HG03196 (cell line): ENCODE results near the gene NBPF4.
"Not testable (repeated sequence)": the region's sequence is repeated elsewhere in the genome, so short reads cannot be mapped to it uniquely, and the experiment has no call there.

Source experiments
- ATAC-seq: cut with Tn5 transposase; IDR thresholded peaks from one replicate; pipeline ENCODE4 v1.9.1; 2021; ENCODE audit not compliant: unreplicated experiment

NBPF4 gene, protein sequence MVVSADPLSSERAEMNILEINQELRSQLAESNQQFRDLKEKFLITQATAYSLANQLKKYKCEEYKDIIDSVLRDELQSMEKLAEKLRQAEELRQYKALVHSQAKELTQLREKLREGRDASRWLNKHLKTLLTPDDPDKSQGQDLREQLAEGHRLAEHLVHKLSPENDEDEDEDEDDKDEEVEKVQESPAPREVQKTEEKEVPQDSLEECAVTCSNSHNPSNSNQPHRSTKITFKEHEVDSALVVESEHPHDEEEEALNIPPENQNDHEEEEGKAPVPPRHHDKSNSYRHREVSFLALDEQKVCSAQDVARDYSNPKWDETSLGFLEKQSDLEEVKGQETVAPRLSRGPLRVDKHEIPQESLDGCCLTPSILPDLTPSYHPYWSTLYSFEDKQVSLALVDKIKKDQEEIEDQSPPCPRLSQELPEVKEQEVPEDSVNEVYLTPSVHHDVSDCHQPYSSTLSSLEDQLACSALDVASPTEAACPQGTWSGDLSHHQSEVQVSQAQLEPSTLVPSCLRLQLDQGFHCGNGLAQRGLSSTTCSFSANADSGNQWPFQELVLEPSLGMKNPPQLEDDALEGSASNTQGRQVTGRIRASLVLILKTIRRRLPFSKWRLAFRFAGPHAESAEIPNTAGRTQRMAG

DNA sequence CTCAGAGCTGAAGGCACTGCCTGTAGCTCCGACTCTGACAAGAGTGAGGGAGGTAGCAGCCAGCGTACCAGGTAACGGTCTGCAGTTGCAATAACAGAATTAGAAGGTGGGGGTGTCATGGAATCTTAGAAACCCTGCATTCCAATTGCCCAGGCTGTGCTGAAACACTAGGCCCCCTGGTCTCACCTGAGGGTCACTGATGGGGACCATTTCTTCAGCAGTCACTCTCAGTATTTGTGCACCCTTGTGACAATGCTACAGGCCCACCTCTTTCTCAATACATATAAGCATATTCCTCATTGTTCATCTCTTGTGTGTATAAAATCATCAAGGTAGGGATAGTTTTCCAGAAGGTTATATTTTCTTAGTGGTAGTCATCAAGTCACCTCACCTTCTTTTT, at the start of gene NBPF4:
Gene NBPF4 (minus strand): TSS at position 101 of the 400 bp plus-strand sequence. CDS start 315 bp downstream, outside the sequence.
- ATAC-seq, result not testable (repeated sequence)

DNA sequence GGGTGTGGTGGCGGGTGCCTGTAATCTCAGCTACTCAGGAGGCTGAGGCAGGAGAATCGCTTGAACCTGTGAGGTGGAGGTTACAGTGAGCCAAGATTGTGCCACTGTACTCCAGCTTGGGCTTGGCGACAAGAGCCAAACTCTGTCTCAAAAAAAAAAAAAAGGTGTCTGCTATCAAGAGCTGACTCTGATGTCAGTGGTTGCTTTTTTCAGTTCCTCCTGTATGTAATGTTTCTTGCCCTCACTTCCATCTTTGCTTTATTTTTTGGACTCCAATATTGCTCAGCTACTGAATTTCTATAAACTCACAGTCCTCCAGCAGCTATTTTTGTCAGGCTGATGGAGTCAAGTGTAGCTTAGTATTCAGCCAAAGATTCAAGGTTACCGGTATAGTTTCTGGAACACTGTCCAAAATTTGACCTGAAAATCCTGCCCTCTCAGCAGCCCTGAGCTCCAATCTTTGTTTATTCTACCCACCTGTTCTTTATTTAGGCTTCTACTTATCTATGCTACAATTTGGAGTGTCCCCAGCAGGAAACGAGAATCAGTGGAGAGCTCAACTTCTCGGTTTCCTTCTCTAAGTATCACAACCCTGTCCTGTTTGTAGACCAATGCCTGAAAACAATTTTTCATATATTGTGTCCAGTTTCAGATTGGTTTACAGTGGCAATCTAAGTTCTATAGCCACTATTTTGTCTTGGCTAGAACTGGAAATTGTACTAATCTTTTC, 38.8 kb upstream of the NBPF4 start:
- ATAC-seq, result not testable (repeated sequence)

DNA sequence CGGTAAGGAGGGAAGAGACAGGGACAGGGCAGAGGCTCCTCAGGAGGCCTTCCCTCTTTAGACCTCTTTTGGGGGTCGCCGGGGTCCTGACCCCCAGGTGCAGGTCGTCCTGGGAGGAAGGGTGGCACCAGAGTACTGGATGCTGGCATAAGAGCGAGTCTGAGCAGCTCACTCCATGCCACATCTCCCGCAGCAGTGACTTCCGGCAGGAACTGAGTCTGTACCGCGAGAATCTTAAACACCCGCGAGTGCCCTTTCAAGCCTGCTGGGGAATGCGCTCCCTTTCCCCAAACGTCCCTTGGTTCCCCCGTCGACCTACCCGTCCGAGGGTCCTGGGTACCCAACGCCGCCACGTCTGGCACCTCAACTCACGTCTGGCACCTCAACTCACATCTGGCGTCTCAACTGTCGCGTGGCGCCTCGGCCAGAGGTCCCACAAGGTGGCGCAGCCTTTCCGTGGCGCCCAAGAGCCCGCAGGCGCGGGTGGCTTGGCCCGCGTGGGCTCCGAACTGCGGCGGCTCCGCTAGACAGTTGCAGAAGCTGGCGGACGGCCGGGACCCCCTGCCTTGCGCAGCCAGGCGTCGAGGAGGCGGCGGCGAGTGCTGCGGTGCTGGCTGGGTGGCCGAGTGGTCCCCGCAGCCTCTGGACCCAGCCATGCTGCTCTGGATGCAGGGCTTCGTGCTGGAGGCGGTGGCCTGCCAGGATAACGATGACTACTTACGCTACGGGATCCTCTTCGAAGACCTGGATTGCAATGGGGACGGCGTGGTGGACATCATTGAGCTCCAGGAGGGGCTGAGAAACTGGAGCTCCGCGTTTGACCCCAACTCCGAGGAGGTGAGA, 28.8 kb upstream of the NBPF4 start:
- not testable (repeated sequence) for ATAC-seq

DNA sequence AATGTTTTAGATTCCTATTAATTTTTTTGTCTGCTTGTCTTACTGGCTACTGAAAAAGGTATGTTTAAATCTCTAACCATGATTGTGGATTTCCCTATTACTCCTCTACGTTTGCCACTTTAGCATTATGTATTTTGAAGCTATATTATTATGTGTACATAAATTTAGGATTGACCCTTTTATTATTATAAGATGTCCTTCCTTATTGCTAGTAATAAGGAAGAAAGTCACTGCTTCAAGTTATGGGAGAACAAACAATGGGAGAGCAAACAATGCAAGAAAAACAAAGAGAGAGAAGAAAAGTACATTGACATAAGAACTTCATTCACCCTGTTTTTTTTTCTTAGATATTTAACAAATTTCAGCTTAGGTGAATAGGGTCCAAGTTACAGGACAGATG, 23.2 kb upstream of the NBPF4 start:
- ATAC-seq, result not testable (repeated sequence)

DNA sequence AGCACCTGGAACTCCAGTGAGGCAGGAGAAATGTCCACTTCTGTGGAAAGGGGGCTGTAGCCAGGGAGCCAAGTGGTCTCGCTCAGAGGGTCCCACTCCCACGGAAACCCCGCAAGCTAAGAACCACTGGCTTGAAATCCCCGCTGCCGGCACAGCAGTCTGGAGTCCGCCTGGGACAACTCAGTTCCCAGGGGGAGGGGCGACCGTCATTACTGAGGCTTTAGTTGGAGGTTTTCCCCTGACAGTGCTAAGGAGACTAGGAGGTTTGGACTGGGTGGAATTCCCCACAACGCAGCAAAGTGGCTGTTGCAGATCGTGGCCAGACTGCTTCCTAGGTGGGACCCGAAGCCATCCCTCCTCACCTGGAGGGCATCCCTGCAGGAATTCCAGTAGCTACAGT, 18.1 kb upstream of the NBPF4 start:
- ATAC-seq, result not testable (repeated sequence)

DNA sequence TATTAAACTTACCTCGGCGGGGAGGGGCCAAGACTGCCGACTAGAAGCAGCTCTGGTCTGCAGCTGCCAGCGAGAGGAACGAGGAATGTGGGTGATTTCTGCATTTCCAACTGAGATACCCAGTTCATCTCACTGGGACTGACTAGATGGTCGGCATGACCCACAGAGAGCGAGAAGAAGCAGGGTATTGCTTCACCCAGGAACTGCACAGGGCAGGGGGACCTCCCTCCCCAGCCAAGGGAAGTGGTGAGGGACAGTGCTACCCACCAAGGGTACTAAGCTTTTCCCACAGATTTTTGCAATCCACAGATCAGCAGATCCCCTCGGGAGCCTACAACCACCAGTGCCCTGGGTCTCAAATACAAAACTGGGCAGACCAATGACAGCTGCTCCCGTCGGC, 17.6 kb upstream of the NBPF4 start:
- not testable (repeated sequence) for ATAC-seq

DNA sequence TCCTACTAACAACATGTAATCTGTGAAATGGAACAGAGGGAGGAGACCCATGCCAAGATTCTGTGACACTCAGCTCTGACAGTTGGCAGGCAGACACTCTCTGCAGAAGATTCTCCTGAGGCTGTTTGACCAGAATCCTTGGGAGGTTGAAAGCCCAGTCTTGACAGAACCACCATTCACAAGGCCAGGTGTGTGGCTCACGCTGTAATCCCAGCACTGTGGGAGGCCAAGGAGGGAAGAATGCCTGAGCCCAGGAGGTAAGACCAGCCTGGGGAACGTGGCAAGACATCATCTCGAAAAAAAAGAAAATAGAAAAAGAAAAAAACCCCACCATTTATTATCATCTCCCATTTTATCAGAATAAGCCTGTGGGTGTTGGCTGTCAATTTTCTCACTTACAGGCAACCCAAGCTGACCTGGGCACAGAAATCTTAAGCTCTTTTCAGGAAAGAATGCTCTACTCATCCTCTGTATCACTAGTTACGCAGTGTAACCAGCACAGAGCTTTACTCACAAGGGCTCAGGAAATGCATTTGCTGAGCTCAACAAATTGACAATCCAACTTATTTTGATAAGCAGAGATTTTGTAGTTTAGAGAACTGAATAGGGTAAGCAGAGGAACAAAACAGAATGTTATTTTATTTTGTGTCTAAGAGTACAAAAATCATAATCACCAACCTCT, 16.8 kb upstream of the NBPF4 start:
- not testable (repeated sequence) for ATAC-seq

DNA sequence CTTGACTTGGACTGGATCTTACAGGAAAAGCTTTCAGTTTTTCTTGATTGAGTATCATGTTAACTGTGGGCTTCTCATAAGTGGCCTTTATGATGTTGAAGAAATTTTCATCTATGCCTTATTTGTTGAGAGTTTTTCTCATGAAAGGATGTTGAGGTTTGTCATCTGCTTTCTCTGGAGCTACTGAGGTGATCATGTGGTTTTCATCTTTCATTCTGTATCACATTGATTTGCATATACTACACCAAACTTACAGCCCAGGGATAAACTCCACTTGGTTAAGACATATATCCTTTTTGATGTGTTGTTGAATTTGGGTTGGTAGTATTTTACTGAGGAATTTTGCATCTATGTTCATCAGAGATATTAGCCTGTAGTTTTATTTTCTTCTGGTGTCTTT, 11.6 kb upstream of the NBPF4 start:
- peak; percentile 71 for ATAC-seq

DNA sequence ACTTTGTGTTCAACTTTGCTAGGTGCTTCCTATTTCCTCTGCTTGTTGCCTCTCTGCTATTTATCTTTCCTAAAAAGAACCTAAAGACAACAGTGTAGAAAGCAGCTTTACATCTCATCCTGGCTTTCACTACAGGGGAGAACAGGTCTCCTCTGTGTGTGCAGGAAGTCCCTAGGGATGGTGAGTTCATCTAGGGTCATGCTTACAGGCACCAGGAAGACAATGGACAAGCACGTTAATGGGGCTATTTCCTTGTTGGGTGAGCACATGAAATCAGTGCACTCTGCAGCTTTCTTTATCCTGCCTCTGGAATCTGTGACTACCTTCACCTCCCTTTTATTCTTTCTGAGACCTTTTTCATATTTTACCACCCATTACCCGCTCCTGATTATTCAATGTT, 4.5 kb downstream of the NBPF4 start:
- not testable (repeated sequence) for ATAC-seq

DNA sequence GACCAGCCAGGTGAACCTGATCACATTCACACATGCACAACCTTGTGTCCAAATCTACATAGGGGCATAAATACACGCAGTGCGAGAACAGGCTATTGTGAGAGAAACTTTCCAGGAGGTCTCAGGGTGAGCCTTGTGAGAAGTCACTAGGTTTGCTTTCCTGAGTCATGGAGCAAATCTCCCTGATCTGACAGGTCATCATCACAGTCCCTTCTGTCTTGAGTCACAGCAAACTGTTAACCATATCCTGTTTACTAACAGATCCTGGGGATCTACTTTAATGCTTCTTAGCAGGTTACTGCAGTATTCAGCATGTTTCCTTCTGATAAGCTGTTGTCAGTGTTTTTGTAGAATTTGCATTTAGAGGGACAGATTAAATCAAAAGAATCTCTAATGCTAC, 8.6 kb downstream of the NBPF4 start:
- not testable (repeated sequence) for ATAC-seq

DNA sequence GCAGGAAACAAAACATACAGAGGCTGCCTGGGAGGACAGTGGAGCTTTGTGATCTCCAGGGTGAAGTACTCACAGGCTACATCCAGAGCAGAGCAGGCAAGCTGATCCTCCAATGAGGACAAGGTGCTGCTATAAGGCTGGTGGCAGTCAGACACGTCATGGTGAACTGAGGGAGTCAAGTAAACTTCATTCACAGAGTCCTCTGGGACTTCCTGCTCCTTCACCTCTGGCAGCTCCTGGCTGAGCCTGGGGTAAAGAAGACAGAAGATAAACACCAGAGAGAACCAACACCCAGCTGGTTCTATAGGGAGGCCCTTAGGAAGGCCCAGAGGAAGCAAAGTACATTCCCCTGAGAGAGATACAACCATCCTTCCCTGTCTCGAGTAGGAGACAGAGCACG, 11.7 kb downstream of the NBPF4 start:
- ATAC-seq, result not testable (repeated sequence)

DNA sequence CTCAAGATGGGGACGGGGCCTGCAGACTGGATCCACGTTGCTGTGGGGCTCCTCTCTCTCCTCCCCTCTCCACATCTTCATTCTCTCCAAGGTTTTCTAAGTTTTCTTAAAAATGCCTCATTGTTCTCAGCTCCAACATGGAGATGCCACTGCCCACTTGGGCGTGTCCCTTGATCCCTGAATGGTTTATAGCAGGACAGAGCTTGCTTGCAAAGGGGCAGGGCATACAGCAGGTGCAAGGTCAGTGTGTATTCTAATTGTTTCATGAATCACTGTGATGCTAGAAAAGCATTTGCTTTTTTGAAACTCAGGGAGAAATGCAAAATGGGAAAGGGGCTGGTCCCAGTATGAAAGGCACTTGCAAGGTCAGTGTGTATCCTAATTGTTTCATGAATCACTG, 13.9 kb downstream of the NBPF4 start:
- not testable (repeated sequence) for ATAC-seq

DNA sequence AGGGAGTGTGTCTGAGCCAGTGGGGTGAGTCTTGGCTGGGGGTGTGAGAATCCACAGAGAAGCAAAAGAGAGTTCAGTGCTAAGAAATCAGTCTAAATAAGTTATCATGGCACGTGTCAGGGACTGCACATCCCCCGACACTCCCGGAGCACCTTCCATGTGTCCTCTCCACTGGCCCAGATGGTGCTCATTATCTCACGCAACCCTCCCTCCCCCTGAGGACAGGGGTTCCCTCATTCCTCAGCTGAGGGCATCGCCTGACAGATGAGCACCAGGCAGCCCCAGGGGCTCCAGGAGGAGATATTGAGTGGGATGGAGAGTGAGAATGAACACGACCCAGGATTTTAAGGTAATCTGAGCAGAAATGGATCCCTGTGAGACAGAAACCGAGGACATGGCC, 16.1 kb downstream of the NBPF4 start:
- not testable (repeated sequence) for ATAC-seq

DNA sequence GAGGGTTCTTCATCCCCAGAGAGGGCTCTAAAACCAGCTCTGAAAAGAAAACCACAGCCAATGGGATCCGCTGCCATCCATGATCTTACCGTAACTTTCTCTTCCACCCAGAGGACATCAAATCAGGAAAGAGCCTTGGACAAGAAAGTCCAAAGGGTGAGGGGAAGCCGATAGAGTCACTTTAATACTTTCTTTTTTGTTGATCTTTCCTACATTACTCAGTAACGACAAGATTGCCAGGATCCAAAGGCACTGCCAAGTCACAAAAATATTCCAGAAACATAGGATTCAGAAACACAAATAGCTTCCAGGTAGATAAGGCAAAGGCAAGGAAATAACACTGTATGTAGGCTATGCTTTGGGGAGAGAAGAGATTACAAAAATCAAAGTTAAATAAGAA, 17.0 kb downstream of the NBPF4 start:
- ATAC-seq, result not testable (repeated sequence)

DNA sequence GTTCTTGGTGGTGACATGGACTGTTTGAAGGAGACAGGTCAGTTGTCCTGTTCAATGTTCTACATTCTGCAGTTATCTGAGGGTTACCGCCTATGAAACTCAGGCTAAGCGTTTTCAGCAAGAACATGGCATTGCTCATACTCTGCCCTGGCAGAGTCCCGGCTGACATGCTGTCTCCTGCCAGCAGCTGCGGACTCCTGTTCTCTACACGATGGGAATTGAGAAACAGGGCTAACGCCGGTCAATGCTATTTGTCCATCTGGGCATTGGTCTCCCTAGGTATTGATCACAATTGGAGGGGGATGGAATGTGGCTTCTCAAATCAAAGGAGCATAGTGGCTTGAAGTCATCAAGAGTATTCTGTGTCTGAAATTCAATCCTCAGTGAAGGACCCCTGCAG, 20.6 kb downstream of the NBPF4 start:
- ATAC-seq, result not testable (repeated sequence)

DNA sequence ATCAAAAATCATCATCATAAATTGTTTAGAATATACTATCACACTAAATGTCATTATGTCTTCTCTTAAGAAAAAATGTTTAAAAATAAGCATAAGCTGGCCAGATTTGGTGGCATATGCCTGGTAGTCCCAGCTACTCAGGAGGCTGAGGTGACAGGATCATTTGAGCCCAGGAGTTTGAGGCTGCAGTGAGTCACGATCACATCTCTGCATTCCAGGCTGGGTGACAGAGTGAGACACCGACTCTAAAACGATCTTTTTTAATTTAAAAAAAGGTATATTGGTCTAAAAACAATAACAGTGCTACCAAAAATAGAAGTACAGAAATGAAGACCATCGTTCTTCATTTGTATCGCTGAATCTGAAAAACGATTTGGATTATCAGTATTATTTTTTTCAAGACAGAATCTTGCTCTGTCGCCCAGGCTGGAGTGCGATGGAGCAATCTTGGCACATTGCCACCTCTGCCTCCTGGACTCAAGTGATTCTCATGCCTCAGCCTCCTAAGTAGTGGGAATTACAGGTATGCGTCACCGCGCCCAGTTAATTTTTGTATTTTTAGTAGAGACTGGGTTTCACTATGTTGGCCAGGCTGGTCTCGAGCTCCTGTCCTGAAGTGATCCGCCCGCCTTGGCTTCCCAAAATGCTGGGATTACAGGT, 26.2 kb downstream of the NBPF4 start:
- ATAC-seq, result not testable (repeated sequence)

DNA sequence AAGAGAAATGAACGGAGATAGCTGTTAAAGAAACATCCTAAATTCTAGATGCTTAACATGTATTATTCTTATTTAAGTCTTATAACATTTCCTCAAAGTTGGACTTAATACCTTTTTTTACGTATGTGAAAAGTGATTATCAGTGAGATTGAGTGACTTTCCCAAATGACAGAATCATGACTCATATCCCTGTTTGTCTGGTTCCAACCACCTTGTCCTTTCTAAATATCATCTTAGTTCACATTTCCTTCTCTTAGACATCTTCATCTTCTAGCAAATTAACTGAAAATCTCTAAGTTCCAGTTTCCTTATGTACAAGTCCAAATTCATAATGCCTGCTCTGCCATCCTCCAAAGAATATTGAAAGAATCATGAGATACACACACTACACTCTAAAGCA, 26.9 kb downstream of the NBPF4 start:
- not testable (repeated sequence) for ATAC-seq

DNA sequence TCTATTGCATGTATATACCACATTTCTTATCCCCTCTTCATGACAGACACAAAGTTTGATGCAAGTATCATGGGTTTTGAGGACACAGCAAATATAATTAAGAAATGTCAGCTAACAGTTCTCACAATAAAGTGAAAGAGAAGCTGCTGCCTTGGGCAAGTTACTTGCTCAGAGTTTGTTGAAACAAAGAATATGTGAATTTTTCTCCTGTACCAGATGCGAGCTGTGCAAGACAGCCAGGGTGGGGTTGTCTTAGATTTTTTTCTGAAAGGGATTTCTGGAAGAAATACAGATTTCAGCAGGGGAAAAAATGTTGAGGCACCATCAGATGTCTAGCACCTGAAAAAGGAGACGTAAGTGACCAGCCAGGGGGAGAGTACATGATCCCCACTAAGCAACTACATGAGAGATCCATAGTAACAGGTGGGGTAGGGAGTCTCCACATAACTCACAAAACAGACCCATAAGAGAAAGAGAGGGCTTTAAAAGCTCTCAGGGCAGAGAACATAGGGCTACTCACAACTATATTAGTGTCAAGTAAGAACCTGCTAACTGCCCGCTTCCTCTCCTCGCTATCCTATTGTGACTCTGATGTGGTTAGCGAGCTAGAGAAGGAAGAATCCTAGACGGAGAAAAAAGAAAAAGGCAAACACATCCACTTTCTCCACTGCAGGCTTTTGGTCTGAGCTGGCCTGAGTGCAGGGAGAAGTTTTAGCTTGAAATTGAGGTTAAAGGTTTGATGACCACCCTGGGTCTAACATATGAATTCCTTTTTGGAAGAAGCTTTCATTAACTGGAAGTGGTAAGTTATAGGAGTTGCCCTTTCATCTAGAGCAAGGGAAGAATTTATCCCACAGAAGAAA, 27.6 kb downstream of the NBPF4 start:
- not testable (repeated sequence) for ATAC-seq
